Measurements from ENCODE around the gene COMMD4.
"Not testable (repeated sequence)": the region's sequence is repeated elsewhere in the genome, so short reads cannot be mapped to it uniquely, and the experiment has no call there.

The COMMD4 gene

GRCh38 chr15:75333654-75334419, 2.0 kb upstream of the COMMD4 start:
- DNase-seq = not testable (repeated sequence)

- DNase-seq = no peak
Measured at GRCh38 chr15:75335313-75335704, 554 bp upstream of the COMMD4 start.

GRCh38 chr15:75338661-75339240, 2.9 kb downstream of the COMMD4 start:
- DNase-seq = no peak

- DNase-seq = no peak
Measured at GRCh38 chr15:75339531-75340240, 3.8 kb downstream of the COMMD4 start.

GRCh38 chr15:75342221-75342620, 6.4 kb downstream of the COMMD4 start:
- DNase-seq = no peak

- not testable (repeated sequence) for DNase-seq
Measured at GRCh38 chr15:75343953-75344352, 8.1 kb downstream of the COMMD4 start.

GRCh38 chr15:75346796-75347221, 10.9 kb downstream of the COMMD4 start, which contains the start of gene NEIL1:
Gene NEIL1, plus strand, starts transcription at chr15:75347039. Its CDS starts 1,867 bp downstream, at chr15:75348906.
- DNase-seq = no peak

- DNase-seq = no peak
Measured at GRCh38 chr15:75347222-75348033, 11.6 kb downstream of the COMMD4 start.

GRCh38 chr15:75348034-75348561, 12.2 kb downstream of the COMMD4 start:
- no peak for DNase-seq

- no peak for DNase-seq
Measured at GRCh38 chr15:75348562-75349350, 12.9 kb downstream of the COMMD4 start.

GRCh38 chr15:75349351-75349669, 13.4 kb downstream of the COMMD4 start:
- not testable (repeated sequence) for DNase-seq

- no peak for DNase-seq
Measured at GRCh38 chr15:75349851-75350588, 14.2 kb downstream of the COMMD4 start.

- no peak for DNase-seq
Measured at GRCh38 chr15:75350601-75351361, 14.9 kb downstream of the COMMD4 start.

- no peak for DNase-seq
Measured at GRCh38 chr15:75352186-75353080, 16.6 kb downstream of the COMMD4 start.

- no peak for DNase-seq
Measured at GRCh38 chr15:75353604-75354003, 17.7 kb downstream of the COMMD4 start.

- no peak for DNase-seq
Measured at GRCh38 chr15:75354454-75354853, 18.6 kb downstream of the COMMD4 start.

GRCh38 chr15:75355369-75355768, 19.5 kb downstream of the COMMD4 start:
- no peak for DNase-seq

GRCh38 chr15:75356006-75356405, 20.1 kb downstream of the COMMD4 start:
- DNase-seq = no peak

- DNase-seq = no peak
Measured at GRCh38 chr15:75356517-75356916, 20.7 kb downstream of the COMMD4 start.

Data from NCI-H1930 (cell line).